PC-9 (cell line): ENCODE results near the gene METTL16. TPM values are rescaled to one million over a fixed set of nuclear protein-coding genes. Genes with fewer than 3 reads are reported as not detected.
A peak's percentile ranks its signal among the peaks of the same experiment; 100 is the strongest.

Source experiments
- BruUV-seq: library from RNA; stranded (reverse); fragments of 400-500 nt; replicated peaks from 2 replicates; lab custom pipeline; 2021; lab: Mats Ljungman, UMichigan
- CTCF ChIA-PET: fragments of 300-600 bp; sonication (Branson Sonifier 250); formaldehyde crosslinking; loops from one replicate; lab custom pipeline; 2022; ENCODE audit warnings: antibody characterized with exemption; lab: Charles Lee
- POLR2A ChIA-PET: fragments of 300-600 bp; sonication (Branson Sonifier 250); formaldehyde crosslinking; loops from one replicate; lab custom pipeline; 2022; ENCODE audit warnings: antibody characterized with exemption; ENCODE audit not compliant: unreplicated experiment; lab: Charles Lee
- DNase-seq, 2 experiments: peaks; one replicate each; pipeline versions ENCODE4 v3.0.0 to v3.0.0-alpha.2; 2015 to 2022; ENCODE audit warnings: mixed read lengths in 1 of 2
- H2AFZ ChIP-seq: fragments of 200-600 bp; sonication (generic); 2 replicates; pipeline ENCODE4 v1.8.1; 2017; ENCODE audit warnings: antibody characterized with exemption
- H3F3A ChIP-seq: fragments of 200-600 bp; sonication (generic); 2 replicates; pipeline ENCODE4 v1.8.1; 2017; ENCODE audit warnings: antibody characterized with exemption, mild to moderate bottlenecking, low read depth; ENCODE audit not compliant: insufficient read depth
- H3K27ac ChIP-seq: fragments of 200-600 bp; sonication (generic); 2 replicates; pipeline ENCODE4 v1.6.1; 2016; ENCODE audit warnings: mixed run types
- H3K27me3 ChIP-seq: fragments of 200-600 bp; sonication (generic); 2 replicates; pipeline ENCODE4 v1.6.1; 2016; ENCODE audit warnings: low read depth, mixed run types; ENCODE audit not compliant: insufficient read depth
- H3K36me3 ChIP-seq: fragments of 200-600 bp; sonication (generic); 2 replicates; pipeline ENCODE4 v1.6.1; 2016; ENCODE audit warnings: low read depth, mixed run types
- H3K4me1 ChIP-seq: fragments of 200-600 bp; sonication (generic); replicated peaks from 2 replicates; pipeline ENCODE4 v1.6.1; 2016; ENCODE audit warnings: mixed run types; ENCODE audit not compliant: insufficient read depth
- H3K4me2 ChIP-seq: fragments of 200-600 bp; sonication (generic); 2 replicates; pipeline ENCODE4 v1.6.1; 2017; ENCODE audit warnings: mixed run types
- H3K4me3 ChIP-seq: fragments of 200-600 bp; sonication (generic); 2 replicates; pipeline ENCODE4 v1.6.1; 2016; ENCODE audit warnings: mixed run types
- H3K79me2 ChIP-seq: fragments of 200-600 bp; sonication (generic); 2 replicates; pipeline ENCODE4 v1.6.1; 2017; ENCODE audit warnings: low read depth, mixed run types
- H3K9me2 ChIP-seq: fragments of 200-600 bp; sonication (generic); 2 replicates; pipeline ENCODE4 v1.8.1; 2017; ENCODE audit warnings: mild to moderate bottlenecking; ENCODE audit not compliant: insufficient read depth
- H3K9me3 ChIP-seq: fragments of 200-600 bp; sonication (generic); 2 replicates; pipeline ENCODE4 v1.8.1; 2016; ENCODE audit warnings: low read depth; ENCODE audit not compliant: insufficient read depth
- H4K20me1 ChIP-seq: fragments of 200-600 bp; sonication (generic); 2 replicates; pipeline ENCODE4 v1.8.1; 2017; ENCODE audit not compliant: insufficient read depth
- CTCF ChIP-seq: fragments of 200-600 bp; sonication (generic); conservative IDR thresholded peaks from 2 replicates; pipeline ENCODE4 v1.6.1; 2017; ENCODE audit warnings: mixed run types, antibody characterized with exemption, mild to moderate bottlenecking, moderate library complexity
- EZH2 ChIP-seq: fragments of 200-600 bp; sonication (generic); IDR thresholded peaks from 2 replicates; pipeline ENCODE4 v1.8.0; 2017; ENCODE audit warnings: antibody characterized with exemption, low read depth
- intact Hi-C: fragments of 100-400 bp; cut with micrococcal nuclease; formaldehyde crosslinking; loops from one replicate; pipeline ENCODE4 v1.10.0; 2022; ENCODE audit not compliant: unreplicated experiment
- total RNA-seq: library from RNA; stranded (reverse); gene quantifications from 2 replicates; pipeline ENCODE4 v1.2.3, GENCODE V29; 2021

The METTL16 gene
- total RNA-seq, 1 experiment from 2014 or later: 46.2 TPM

GRCh38 chr17:2398655-2399571, 112.8 kb downstream of the METTL16 start:
- no peaks in the 10 kb centered on the region for H3K9me3 ChIP-seq
- intact Hi-C loops: loop anchor here (1.0 kb wide), 1 partner anchor 8 kb away; no protein-coding TSS in a partner anchor
- H3K27me3 ChIP-seq: no peaks in the 10 kb centered on the region
- POLR2A ChIA-PET: interaction anchor here (0.5 to 1.4 kb wide), 13 partner anchors 12 to 1356 kb away, joined by 3 to 20 read pairs (median 4); partner anchors contain the start of gene TSR1
- CTCF ChIA-PET: interaction anchor here (0.7 to 1.4 kb wide), 2 partner anchors 16 to 47 kb away, joined by 7 to 20 read pairs; no protein-coding TSS in a partner anchor
- peak; percentile 69 to 70 for DNase-seq
- no peak for TF ChIP-seq CTCF
- TF ChIP-seq EZH2: no peak
- no peaks in the 10 kb centered on the region for H3K9me2 ChIP-seq
- no TSS peak for BruUV-seq
- no peak overlapping the region for H2AFZ ChIP-seq
- H3K36me3 ChIP-seq: no peaks in the 10 kb centered on the region
- peak overlapping the region; percentile 99 for H3K4me2 ChIP-seq
- peaks cover 45% of the 10 kb centered on the region for H3F3A ChIP-seq
- H3K4me3 ChIP-seq: peak overlapping the region; percentile 96
- H4K20me1 ChIP-seq: peaks cover 19% of the 10 kb centered on the region
- H3K27ac ChIP-seq: peak overlapping the region; percentile 96
- peaks cover 47% of the 10 kb centered on the region for H3K79me2 ChIP-seq
- H3K4me1 ChIP-seq: peaks cover 51% of the 10 kb centered on the region

- Histone ChIP-seq H3K9me2 (no peaks in the 10 kb centered on the region), H3K4me3 (peak overlapping the region; percentile 96; the same call in 1 of the 2 replicates), H2AFZ (no peak overlapping the region), H3F3A (peaks cover 38% of the 10 kb centered on the region), H4K20me1 (peaks cover 19% of the 10 kb centered on the region), H3K4me2 (peak overlapping the region; percentile 99), H3K4me1 (peaks cover 45% of the 10 kb centered on the region), H3K9me3 (no peaks in the 10 kb centered on the region), H3K36me3 (no peaks in the 10 kb centered on the region), H3K79me2 (peaks cover 47% of the 10 kb centered on the region), H3K27ac (peak overlapping the region; percentile 96; the same call in 1 of the 2 replicates), H3K27me3 (no peaks in the 10 kb centered on the region)
- intact Hi-C loops: no loop called here
- no peak for TF ChIP-seq EZH2
- TF ChIP-seq CTCF: no peak
- POLR2A ChIA-PET: no interaction called here
- DNase-seq: no peak
- CTCF ChIA-PET: interaction anchor here (0.6 kb wide), 1 partner anchor 9 kb away, joined by 3 read pairs; no protein-coding TSS in a partner anchor
- TSS peak; percentile 23 for BruUV-seq
Measured at GRCh38 chr17:2398182-2398581, 113.5 kb downstream of the METTL16 start.
